ENCODE results near the gene ANKRD13C. TPM values are rescaled to one million over a fixed set of nuclear protein-coding genes. Genes with fewer than 3 reads are reported as not detected.

The ANKRD13C gene
- total and polyA plus RNA-seq, 2 of the 4 experiments (the other 2 are of a cell fraction), result 8.3 to 10.9 TPM

DNA sequence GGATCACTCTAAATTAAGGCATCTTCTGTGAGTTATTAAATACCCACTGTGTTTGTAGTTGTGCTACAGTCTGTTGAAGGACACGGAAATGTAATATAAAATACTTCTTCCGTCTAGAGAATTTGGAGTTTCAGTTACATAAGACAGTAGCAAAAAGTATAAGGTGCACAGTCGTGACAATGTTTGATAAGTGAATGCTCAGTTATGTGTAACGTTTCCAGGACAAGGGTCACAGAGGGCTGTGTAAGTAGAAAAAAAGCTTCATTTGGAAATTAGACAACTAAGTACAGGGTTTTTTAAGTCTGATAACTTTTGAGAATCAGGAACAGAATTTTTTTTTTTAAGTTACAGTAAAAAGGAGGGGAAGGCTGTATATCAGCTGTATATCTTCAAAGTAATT is 105.8 kb downstream of the ANKRD13C start:
- Histone ChIP-seq H3K14ac (replicated peaks; ENCODE audit: low read depth, low read length) (no peak overlapping the region), H3K4me1 (ENCODE audit: control insufficient read depth, insufficient read depth, low read length) (no peaks in the 10 kb centered on the region), H2BK20ac (ENCODE audit: low read depth, low read length) (no peak overlapping the region), H2AK5ac (ENCODE audit: low read depth, low read length) (no peak overlapping the region), H2BK5ac (ENCODE audit: low read depth, low read length, poor library complexity, severe bottlenecking) (no peak overlapping the region), H3K27ac (ENCODE audit: insufficient read depth, low read length) (no peak overlapping the region), H3K4me3 (ENCODE audit: insufficient read depth, low read depth, low read length) (no peak overlapping the region), H2AFZ (replicated peaks; ENCODE audit: low read length, poor library complexity) (no peak overlapping the region), H2BK120ac (ENCODE audit: low read depth, low read length) (no peak overlapping the region), H3K56ac (ENCODE audit: extremely low read depth, insufficient read depth, low read length) (no peak overlapping the region), H4K20me1 (ENCODE audit: insufficient read depth, low read length) (no peaks in the 10 kb centered on the region; the same call in 1 of the 2 replicates), H3K36me3 (ENCODE audit: control insufficient read depth, insufficient read depth, low read length) (peaks cover 42% of the 10 kb centered on the region), H3K9me1 (ENCODE audit: insufficient read depth, low read length) (no peaks in the 10 kb centered on the region), H2AK9ac (replicated peaks; ENCODE audit: low read depth, low read length, poor library complexity) (no peak overlapping the region), H3K27me3 (ENCODE audit: control insufficient read depth, insufficient read depth, low read length) (no peaks in the 10 kb centered on the region), H3K79me1 (ENCODE audit: low read depth in 1 of 2, low read length in 2 of 2) (peaks cover 4 to 7% of the 10 kb centered on the region in 2 experiments; a peak in 2 of 4 replicates), H2BK15ac (ENCODE audit: low read depth, low read length) (no peak overlapping the region), H4K91ac (ENCODE audit: insufficient read depth, low read depth, low read length) (no peak overlapping the region), H3K4ac (ENCODE audit: low read depth, low read length) (no peak overlapping the region), H3K9me3 (ENCODE audit: control insufficient read depth, insufficient read depth, low read length) (no peaks in the 10 kb centered on the region), H3K9ac (ENCODE audit: low read depth, low read length) (no peak overlapping the region), H4K5ac (ENCODE audit: low read depth, low read length) (no peak overlapping the region), H3K18ac (ENCODE audit: low read depth, low read length) (no peak overlapping the region), H4K8ac (ENCODE audit: low read depth in 2 of 2, low read length in 2 of 2) (no peak overlapping the region), H3K23ac (ENCODE audit: low read depth, low read length) (no peak overlapping the region), H3K4me2 (ENCODE audit: low read depth, low read length) (no peak overlapping the region)
- ATAC-seq (ENCODE audit: low read depth), result no peak
- no TSS peak for BruUV-seq (replicated peaks)
- TF ChIP-seq CEBPB (IDR thresholded peaks at IDR 0.05; ENCODE audit: low read depth, low read length) (no peak), NFE2L2 (IDR thresholded peaks at IDR 0.05; ENCODE audit: low read depth, low read length) (no peak), MXI1 (IDR thresholded peaks at IDR 0.05; ENCODE audit: borderline replicate concordance, low read depth, low read length) (no peak), RAD21 (IDR thresholded peaks at IDR 0.05; ENCODE audit: low read length) (no peak), POLR2A (IDR thresholded peaks at IDR 0.05; ENCODE audit: low read depth, low read length) (no peak), FOS (IDR thresholded peaks at IDR 0.05; ENCODE audit: low read depth, low read length) (no peak)
- TF ChIP-seq, protein P1, sequence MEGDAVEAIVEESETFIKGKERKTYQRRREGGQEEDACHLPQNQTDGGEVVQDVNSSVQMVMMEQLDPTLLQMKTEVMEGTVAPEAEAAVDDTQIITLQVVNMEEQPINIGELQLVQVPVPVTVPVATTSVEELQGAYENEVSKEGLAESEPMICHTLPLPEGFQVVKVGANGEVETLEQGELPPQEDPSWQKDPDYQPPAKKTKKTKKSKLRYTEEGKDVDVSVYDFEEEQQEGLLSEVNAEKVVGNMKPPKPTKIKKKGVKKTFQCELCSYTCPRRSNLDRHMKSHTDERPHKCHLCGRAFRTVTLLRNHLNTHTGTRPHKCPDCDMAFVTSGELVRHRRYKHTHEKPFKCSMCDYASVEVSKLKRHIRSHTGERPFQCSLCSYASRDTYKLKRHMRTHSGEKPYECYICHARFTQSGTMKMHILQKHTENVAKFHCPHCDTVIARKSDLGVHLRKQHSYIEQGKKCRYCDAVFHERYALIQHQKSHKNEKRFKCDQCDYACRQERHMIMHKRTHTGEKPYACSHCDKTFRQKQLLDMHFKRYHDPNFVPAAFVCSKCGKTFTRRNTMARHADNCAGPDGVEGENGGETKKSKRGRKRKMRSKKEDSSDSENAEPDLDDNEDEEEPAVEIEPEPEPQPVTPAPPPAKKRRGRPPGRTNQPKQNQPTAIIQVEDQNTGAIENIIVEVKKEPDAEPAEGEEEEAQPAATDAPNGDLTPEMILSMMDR (conservative IDR thresholded peaks at IDR 0.05; ENCODE audit: low read depth, low read length), result no peak
- CTCF ChIA-PET, result no interaction called here
- DNase-seq, result no peak
- in situ Hi-C loops (cut with MboI; ENCODE audit: low sequenced_read_pairs), result loop anchor here (10.0 kb wide), 1 partner anchor 806 kb away; no protein-coding TSS in a partner anchor
- WGBS, 2 experiments (ENCODE audit: extremely low coverage in 2 of 2, insufficient read length in 1 of 2), result 87% methylated on average over 4 of the region's 4 CpGs; no CpG with 5 or more reads in 1 of the 2 experiments
- dilution Hi-C loops (cut with HindIII; ENCODE audit: low sequenced_read_pairs, unreplicated experiment), result no loop called here
- intact Hi-C loops (cut with micrococcal nuclease), result no loop called here
- POLR2A ChIA-PET (ENCODE audit: unreplicated experiment), result interaction anchor here (0.7 kb wide), 1 partner anchor 164 kb away, joined by 4 read pairs; no protein-coding TSS in a partner anchor
